ENCODE data around the gene SELENBP1. TPM values are rescaled to one million over a fixed set of nuclear protein-coding genes. Genes with fewer than 3 reads are reported as not detected.

Gene SELENBP1
- polyA plus RNA-seq, 1 of the 3 experiments (the other 2 are of a cell fraction), result 0.16 TPM

DNA sequence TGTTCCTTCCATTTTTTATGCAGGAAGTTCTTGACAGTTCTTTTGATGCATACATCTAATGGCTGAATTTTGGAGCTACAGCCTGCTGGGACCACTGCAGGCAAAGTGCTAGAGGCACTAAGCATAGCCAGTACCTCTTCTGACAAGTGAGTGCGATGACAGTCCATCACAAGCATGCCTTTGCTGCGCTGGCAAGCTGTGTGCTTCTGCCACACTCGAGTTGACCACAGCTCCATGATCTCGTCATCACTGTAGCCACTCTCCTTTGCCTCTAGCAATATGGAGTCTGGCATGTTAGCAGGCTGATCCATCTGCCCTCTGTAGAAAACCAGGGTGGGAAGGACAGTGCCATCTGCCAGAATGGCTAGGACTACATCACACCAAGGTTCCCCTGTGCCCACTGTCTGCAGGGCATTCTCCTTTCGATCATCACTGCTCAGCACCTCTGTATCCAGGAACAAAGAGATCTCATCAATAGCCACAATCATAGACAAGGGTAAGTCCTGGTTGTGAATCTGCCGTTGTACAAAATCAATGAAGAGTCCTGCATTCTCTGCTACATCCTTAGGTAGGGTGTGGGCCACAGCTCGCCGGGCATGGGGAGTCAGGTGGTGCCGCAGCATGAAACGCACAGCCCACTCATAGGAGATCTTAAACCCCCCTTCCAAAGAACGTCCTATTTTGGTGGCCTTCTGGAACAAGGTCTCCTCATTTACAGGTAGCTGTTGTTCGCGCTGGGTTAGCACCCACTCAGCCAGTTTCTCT lies 32.9 kb upstream of the SELENBP1 start (continued):
- no peak for TF ChIP-seq RXRA (IDR thresholded peaks at IDR 0.05; ENCODE audit: borderline replicate concordance, low read depth)
- TF ChIP-seq, protein P1, sequence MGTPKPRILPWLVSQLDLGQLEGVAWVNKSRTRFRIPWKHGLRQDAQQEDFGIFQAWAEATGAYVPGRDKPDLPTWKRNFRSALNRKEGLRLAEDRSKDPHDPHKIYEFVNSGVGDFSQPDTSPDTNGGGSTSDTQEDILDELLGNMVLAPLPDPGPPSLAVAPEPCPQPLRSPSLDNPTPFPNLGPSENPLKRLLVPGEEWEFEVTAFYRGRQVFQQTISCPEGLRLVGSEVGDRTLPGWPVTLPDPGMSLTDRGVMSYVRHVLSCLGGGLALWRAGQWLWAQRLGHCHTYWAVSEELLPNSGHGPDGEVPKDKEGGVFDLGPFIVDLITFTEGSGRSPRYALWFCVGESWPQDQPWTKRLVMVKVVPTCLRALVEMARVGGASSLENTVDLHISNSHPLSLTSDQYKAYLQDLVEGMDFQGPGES (IDR thresholded peaks at IDR 0.05; ENCODE audit: low read depth, low read length), result no peak
- TF ChIP-seq JUND (IDR thresholded peaks at IDR 0.05), result no peak
- no peak for TF ChIP-seq ELF1 (IDR thresholded peaks at IDR 0.05)
- TF ChIP-seq GABPA (IDR thresholded peaks at IDR 0.05; ENCODE audit: low read depth), result no peak
- no peak for TF ChIP-seq FOXM1 (IDR thresholded peaks at IDR 0.05; ENCODE audit: low read depth)
- TF ChIP-seq NFIC (IDR thresholded peaks at IDR 0.05; ENCODE audit: borderline replicate concordance), result no peak
- no peak for TF ChIP-seq POLR2AphosphoS5 (IDR thresholded peaks at IDR 0.05; ENCODE audit: low read depth, low read length)

DNA sequence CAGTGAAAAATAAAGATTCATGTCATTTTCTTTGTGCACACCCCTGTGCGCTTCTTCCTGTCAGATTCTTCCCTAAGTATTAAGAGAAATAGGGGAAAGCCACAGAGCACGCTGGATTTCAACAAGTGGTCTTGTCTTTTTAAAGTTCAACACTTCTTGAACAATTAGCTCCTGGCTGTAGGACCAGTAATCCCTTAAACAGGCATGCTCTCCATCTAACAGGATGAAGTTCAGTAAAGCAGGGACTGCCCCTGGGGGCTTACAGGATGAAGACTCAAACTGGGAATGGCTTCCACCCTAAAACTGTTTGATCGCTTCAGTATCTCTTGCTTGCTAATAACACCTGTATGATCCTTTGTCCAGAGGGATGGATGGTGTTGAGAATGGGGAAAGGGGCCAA lies 31.1 kb upstream of the SELENBP1 start:
- Histone ChIP-seq H3K9me3 (no peaks in the 10 kb centered on the region), H2AFZ (ENCODE audit: low read depth) (no peak overlapping the region), H3K79me2 (ENCODE audit: insufficient read depth) (peaks cover 31% of the 10 kb centered on the region), H3K9ac (no peak overlapping the region), H3K4me3 (ENCODE audit: low read depth in 2 of 2, low read length in 1 of 2) (no peak overlapping the region), H3K27ac (ENCODE audit: low read depth in 2 of 2, low read length in 1 of 2) (no peak overlapping the region), H3K4me2 (no peak overlapping the region), H4K20me1 (ENCODE audit: insufficient read depth) (peaks cover 4% of the 10 kb centered on the region), H3K27me3 (ENCODE audit: insufficient read depth) (no peaks in the 10 kb centered on the region), H3K36me3 (replicated peaks in 1 of 2; ENCODE audit: control insufficient read depth in 1 of 2, insufficient read depth in 2 of 2, low read length in 1 of 2) (peaks cover 45 to 80% of the 10 kb centered on the region in 2 experiments), H3K9me2 (no peaks in the 10 kb centered on the region), H3F3A (replicated peaks; ENCODE audit: insufficient read depth) (peaks cover 35% of the 10 kb centered on the region), H3K4me1 (ENCODE audit: control insufficient read depth in 1 of 2, insufficient read depth in 2 of 2, low read depth in 1 of 2, low read length in 1 of 2) (peaks cover 11 to 12% of the 10 kb centered on the region in 2 experiments; a peak in 3 of 4 replicates)
- no peak for TF ChIP-seq POLR2AphosphoS5 (IDR thresholded peaks at IDR 0.05; ENCODE audit: low read depth, low read length)
- TF ChIP-seq, protein P1 (IDR thresholded peaks at IDR 0.05; ENCODE audit: low read depth, low read length), result no peak
- TF ChIP-seq, protein P2, sequence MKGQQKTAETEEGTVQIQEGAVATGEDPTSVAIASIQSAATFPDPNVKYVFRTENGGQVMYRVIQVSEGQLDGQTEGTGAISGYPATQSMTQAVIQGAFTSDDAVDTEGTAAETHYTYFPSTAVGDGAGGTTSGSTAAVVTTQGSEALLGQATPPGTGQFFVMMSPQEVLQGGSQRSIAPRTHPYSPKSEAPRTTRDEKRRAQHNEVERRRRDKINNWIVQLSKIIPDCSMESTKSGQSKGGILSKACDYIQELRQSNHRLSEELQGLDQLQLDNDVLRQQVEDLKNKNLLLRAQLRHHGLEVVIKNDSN (IDR thresholded peaks at IDR 0.05; ENCODE audit: borderline replicate concordance, low read depth), result no peak
- no peak for TF ChIP-seq RXRA (IDR thresholded peaks at IDR 0.05; ENCODE audit: borderline replicate concordance, low read depth)
- TF ChIP-seq, protein P3, sequence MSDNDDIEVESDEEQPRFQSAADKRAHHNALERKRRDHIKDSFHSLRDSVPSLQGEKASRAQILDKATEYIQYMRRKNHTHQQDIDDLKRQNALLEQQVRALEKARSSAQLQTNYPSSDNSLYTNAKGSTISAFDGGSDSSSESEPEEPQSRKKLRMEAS (IDR thresholded peaks at IDR 0.05; ENCODE audit: low read depth), result no peak
- no peak for TF ChIP-seq ELF1 (IDR thresholded peaks at IDR 0.05)
- no peak for TF ChIP-seq RCOR1 (IDR thresholded peaks at IDR 0.05; ENCODE audit: low read length)
- TF ChIP-seq MXI1 (IDR thresholded peaks at IDR 0.05; ENCODE audit: low read depth, low read length), result no peak
- no peak for TF ChIP-seq GATA2 (CRISPR knock-in tag; IDR thresholded peaks at IDR 0.05)
- TF ChIP-seq, protein P4, sequence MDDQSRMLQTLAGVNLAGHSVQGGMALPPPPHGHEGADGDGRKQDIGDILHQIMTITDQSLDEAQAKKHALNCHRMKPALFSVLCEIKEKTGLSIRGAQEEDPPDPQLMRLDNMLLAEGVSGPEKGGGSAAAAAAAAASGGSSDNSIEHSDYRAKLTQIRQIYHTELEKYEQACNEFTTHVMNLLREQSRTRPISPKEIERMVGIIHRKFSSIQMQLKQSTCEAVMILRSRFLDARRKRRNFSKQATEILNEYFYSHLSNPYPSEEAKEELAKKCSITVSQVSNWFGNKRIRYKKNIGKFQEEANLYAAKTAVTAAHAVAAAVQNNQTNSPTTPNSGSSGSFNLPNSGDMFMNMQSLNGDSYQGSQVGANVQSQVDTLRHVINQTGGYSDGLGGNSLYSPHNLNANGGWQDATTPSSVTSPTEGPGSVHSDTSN (IDR thresholded peaks at IDR 0.05), result no peak
- no peak for TF ChIP-seq RFX5 (IDR thresholded peaks at IDR 0.05; ENCODE audit: low read length)
- TF ChIP-seq, protein P5, sequence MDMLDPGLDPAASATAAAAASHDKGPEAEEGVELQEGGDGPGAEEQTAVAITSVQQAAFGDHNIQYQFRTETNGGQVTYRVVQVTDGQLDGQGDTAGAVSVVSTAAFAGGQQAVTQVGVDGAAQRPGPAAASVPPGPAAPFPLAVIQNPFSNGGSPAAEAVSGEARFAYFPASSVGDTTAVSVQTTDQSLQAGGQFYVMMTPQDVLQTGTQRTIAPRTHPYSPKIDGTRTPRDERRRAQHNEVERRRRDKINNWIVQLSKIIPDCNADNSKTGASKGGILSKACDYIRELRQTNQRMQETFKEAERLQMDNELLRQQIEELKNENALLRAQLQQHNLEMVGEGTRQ (IDR thresholded peaks at IDR 0.05; ENCODE audit: borderline replicate concordance, low read depth, low read length), result no peak
- ChIA-PET CTCF (interaction anchor here (0.5 to 1.9 kb wide), 5 partner anchors 11 to 156 kb away, joined by 3 to 11 read pairs (median 4); no protein-coding TSS in a partner anchor), POLR2A (no interaction called here)
- 86% methylated on average over 3 of the region's 3 CpGs for WGBS (ENCODE audit: low lambda C conversion rate)
- no peak for DNase-seq
